Measurements from ENCODE around the gene A4GALT. TPM values are rescaled to one million over a fixed set of nuclear protein-coding genes. Genes with fewer than 3 reads are reported as not detected.
A peak's percentile ranks its signal among the peaks of the same experiment; 100 is the strongest.

The A4GALT gene
- total RNA-seq, 2 experiments from 2014 or later = 0.29 to 0.35 TPM

- POLR2A ChIA-PET = no interaction called here
- no peak for DNase-seq
- Mint-ChIP-seq H3K27me3 (no peaks in the 10 kb centered on the region), H3K9me3 (no peaks in the 10 kb centered on the region), H3K4me1 (no peaks in the 10 kb centered on the region), H3K36me3 (ENCODE audit: low read depth) (no peaks in the 10 kb centered on the region), H3K4me3 (no peak overlapping the region), H3K27ac (no peak overlapping the region)
- CTCF ChIA-PET = interaction anchor here (0.6 kb wide), 1 partner anchor 10 kb away, joined by 3 read pairs; no protein-coding TSS in a partner anchor
These were observed 64.1 kb downstream of the A4GALT start for GRCh38 chr22:42656578-42656977.

DNA sequence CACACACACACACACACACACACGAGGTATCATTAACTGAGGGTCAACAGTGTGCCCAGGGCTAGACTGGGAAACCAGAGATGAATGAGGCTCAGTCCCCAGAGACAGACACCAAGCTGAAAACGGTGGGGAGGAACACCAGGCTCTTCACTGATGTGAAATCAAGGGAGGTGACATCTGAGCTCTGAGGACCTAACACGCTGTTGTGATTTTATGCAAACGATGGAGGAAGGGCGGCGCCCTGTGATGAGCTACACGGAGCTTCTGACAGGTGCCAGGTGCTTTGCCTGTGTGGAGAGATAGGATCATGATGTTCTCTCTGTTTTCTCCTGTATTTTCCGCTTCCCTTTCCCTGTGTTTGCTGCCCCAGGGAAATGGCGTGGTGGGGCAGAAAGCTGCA lies 65.0 kb downstream of the A4GALT start:
- no peaks in the 10 kb centered on the region for H3K9me3 Mint-ChIP-seq
- H3K36me3 Mint-ChIP-seq (ENCODE audit: low read depth) = no peaks in the 10 kb centered on the region
- DNase-seq = no peak
- H3K4me1 Mint-ChIP-seq = no peaks in the 10 kb centered on the region
- H3K27me3 Mint-ChIP-seq = no peaks in the 10 kb centered on the region
- no peak overlapping the region for H3K4me3 Mint-ChIP-seq
- CTCF ChIA-PET = interaction anchor here (0.6 kb wide), 1 partner anchor 9 kb away, joined by 3 read pairs; no protein-coding TSS in a partner anchor
- H3K27ac Mint-ChIP-seq = no peak overlapping the region
- POLR2A ChIA-PET = no interaction called here

- Mint-ChIP-seq H3K27ac (no peak overlapping the region), H3K27me3 (no peaks in the 10 kb centered on the region), H3K36me3 (ENCODE audit: low read depth) (no peaks in the 10 kb centered on the region), H3K9me3 (no peaks in the 10 kb centered on the region), H3K4me1 (peaks cover 2% of the 10 kb centered on the region), H3K4me3 (no peak overlapping the region)
- CTCF ChIA-PET = interaction anchor here (1.1 to 2.2 kb wide), 4 partner anchors 9 to 165 kb away, joined by 3 to 7 read pairs (median 4); no protein-coding TSS in a partner anchor
- no peak for DNase-seq
- POLR2A ChIA-PET = no interaction called here
These were observed 66.1 kb downstream of the A4GALT start for GRCh38 chr22:42654436-42655073.

DNA sequence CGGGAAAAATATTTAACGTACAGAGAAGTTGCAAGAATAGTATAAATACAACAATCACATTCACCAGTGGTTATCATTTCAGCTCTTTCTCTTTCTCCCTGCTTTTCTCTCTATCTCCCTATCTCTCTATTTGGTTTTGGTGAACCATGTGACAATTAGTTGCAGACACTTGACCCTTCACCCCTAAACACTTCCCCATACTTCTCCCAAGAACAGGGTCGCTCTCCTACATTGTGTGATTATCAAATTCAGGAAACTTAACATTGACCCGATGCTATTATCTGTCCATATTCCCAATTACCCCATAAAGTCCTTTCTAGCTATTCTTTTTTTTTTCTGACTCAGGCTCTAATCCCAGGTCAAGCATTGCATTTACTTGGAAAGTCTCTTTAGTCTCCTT lies 66.7 kb downstream of the A4GALT start:
- ChIA-PET CTCF (interaction anchor here (1.1 to 2.2 kb wide), 4 partner anchors 9 to 166 kb away, joined by 3 to 7 read pairs (median 4); no protein-coding TSS in a partner anchor), POLR2A (no interaction called here)
- no peaks in the 10 kb centered on the region for H3K36me3 Mint-ChIP-seq (ENCODE audit: low read depth)
- no peak overlapping the region for H3K27ac Mint-ChIP-seq
- no peak overlapping the region for H3K4me3 Mint-ChIP-seq
- H3K9me3 Mint-ChIP-seq = no peaks in the 10 kb centered on the region
- peaks cover 2% of the 10 kb centered on the region for H3K4me1 Mint-ChIP-seq
- no peaks in the 10 kb centered on the region for H3K27me3 Mint-ChIP-seq
- DNase-seq = no peak

- POLR2A ChIA-PET = no interaction called here
These were observed 69.5 kb downstream of the A4GALT start for GRCh38 chr22:42651134-42651533.

DNA sequence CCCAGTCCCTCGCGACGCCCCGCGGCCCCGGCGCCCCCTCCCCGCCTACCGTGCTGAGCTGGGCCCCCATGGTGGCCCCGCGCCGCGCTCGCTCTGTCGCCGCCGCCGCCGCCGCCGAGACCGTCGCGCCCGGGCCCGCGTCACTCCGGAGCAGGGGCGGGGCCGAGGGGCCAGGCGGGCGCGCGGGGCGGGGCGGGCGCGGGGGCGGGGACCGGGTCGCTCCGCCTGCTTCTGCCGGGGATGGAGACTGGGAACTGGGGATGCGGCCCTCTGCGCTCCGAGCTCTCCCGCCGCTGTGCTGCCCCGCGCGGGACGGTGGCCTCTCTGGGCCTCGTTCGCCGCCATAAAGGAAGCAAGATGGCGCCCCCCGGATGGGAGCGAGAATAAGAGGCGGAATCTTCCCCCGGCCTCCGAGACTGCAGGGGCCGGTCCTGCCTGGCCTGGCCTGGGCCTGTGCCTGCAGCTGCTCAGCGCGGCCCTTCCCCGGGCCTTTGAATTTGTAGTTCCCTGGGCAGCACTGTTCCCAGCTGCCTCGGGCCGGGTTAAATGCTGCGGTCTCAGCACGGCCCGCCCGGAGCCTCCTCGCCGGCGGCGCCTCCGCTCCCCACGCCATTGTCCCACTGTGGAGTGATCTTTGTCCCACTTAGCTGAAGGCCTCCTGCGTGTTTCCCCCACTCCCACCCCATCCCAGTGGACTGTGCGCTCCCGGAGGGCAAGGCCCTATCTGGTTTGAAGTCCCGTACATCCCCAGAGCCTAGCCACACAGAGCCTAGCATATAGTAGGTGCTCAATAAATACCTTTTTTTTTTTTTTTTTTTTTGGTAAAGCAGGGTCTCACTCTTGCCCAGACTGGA lies 71.2 kb downstream of the A4GALT start, which contains the start of gene CYB5R3:
CYB5R3 (minus strand) TSS at position 147 of the 854 bp plus-strand sequence; CDS start at position 70, 77 bp downstream.
- peak; percentile 76 for DNase-seq
- H3K9me3 Mint-ChIP-seq = no peaks in the 10 kb centered on the region
- peak within 1 kb of the TSS; percentile 98 for H3K27ac Mint-ChIP-seq
- ChIA-PET CTCF (interaction anchor here (0.6 to 1.1 kb wide), 3 partner anchors 10 to 204 kb away, joined by 3 read pairs; no protein-coding TSS in a partner anchor), POLR2A (interaction anchor here (1.0 kb wide), 1 partner anchor 34 kb away, joined by 8 read pairs; the partner anchor contains the start of gene POLDIP3)
- no peaks in the 10 kb centered on the region for H3K27me3 Mint-ChIP-seq
- peak within 1 kb of the TSS; percentile 89 for H3K4me3 Mint-ChIP-seq
- peaks cover 2% of the 10 kb centered on the region for H3K36me3 Mint-ChIP-seq (ENCODE audit: low read depth)
- H3K4me1 Mint-ChIP-seq = peaks cover 20% of the 10 kb centered on the region

More at GRCh38 chr22:42651134-42651533, 69.5 kb downstream of the A4GALT start:
- CTCF ChIA-PET = no interaction called here
- Mint-ChIP-seq H3K4me3 (no peak overlapping the region), H3K27ac (no peak overlapping the region), H3K4me1 (peaks cover 16% of the 10 kb centered on the region), H3K36me3 (ENCODE audit: low read depth) (peaks cover 2% of the 10 kb centered on the region), H3K9me3 (no peaks in the 10 kb centered on the region), H3K27me3 (no peaks in the 10 kb centered on the region)
- DNase-seq = no peak

- H3K9me3 Mint-ChIP-seq = no peaks in the 10 kb centered on the region
- peaks cover 24% of the 10 kb centered on the region for H3K4me1 Mint-ChIP-seq
- peak; percentile 60 for DNase-seq
- ChIA-PET CTCF (no interaction called here), POLR2A (interaction anchor here (1.0 kb wide), 1 partner anchor 33 kb away, joined by 8 read pairs; the partner anchor contains the start of gene POLDIP3)
- H3K27ac Mint-ChIP-seq = peak overlapping the region; percentile 98
- H3K27me3 Mint-ChIP-seq = no peaks in the 10 kb centered on the region
- H3K36me3 Mint-ChIP-seq (ENCODE audit: low read depth) = peaks cover 2% of the 10 kb centered on the region
- peak overlapping the region; percentile 89 for H3K4me3 Mint-ChIP-seq
These were observed 72.1 kb downstream of the A4GALT start for GRCh38 chr22:42648368-42649245.

- peaks cover 2% of the 10 kb centered on the region for H3K36me3 Mint-ChIP-seq (ENCODE audit: low read depth)
- peak overlapping the region; percentile 89 for H3K4me3 Mint-ChIP-seq
- DNase-seq = no peak
- no peaks in the 10 kb centered on the region for H3K27me3 Mint-ChIP-seq
- CTCF ChIA-PET = no interaction called here
- peaks cover 24% of the 10 kb centered on the region for H3K4me1 Mint-ChIP-seq
- no peaks in the 10 kb centered on the region for H3K9me3 Mint-ChIP-seq
- peak overlapping the region; percentile 98 for H3K27ac Mint-ChIP-seq
- POLR2A ChIA-PET = no interaction called here
These were observed 72.7 kb downstream of the A4GALT start for GRCh38 chr22:42648017-42648367.

- Mint-ChIP-seq H3K9me3 (no peaks in the 10 kb centered on the region), H3K27me3 (no peaks in the 10 kb centered on the region), H3K36me3 (ENCODE audit: low read depth) (peaks cover 2% of the 10 kb centered on the region), H3K4me1 (peaks cover 24% of the 10 kb centered on the region), H3K4me3 (peak overlapping the region; percentile 89), H3K27ac (peak overlapping the region; percentile 85)
- ChIA-PET CTCF (interaction anchor here (0.7 to 1.7 kb wide), 4 partner anchors 9 to 24 kb away, joined by 3 to 5 read pairs (median 4); no protein-coding TSS in a partner anchor), POLR2A (no interaction called here)
- DNase-seq = no peak
These were observed 73.8 kb downstream of the A4GALT start for GRCh38 chr22:42646569-42647525.

DNA sequence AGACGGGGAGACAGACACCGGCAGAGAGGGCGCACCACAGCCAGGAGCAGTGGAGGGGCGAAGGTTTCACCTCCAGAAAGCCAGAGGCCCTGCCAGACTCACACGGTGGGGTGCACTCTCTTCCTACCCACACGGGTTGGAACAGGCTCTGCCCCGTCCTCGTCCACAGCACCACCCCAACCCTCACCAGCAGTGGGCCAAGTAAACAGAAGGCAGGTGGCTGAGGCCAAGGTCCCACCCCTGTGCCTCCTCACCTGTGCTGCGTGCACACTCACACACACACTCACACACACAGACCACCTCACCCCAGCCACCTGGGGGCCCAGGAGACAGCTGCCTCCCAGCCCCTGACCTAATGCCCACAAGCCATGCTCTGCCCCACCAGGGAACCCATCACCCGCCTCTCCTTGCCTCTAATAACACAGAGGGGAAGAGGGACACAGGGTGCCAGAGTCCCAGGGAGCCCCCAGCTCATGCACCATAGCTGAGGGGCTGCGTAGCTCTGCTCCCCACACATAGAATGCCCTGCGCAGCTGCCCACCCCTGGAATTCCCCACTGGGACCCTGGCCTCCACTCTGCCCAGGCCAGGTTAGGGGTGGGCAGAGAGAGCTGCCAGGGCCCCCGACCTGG lies 74.6 kb downstream of the A4GALT start:
- Mint-ChIP-seq H3K4me3 (no peak overlapping the region), H3K9me3 (no peaks in the 10 kb centered on the region)

DNA sequence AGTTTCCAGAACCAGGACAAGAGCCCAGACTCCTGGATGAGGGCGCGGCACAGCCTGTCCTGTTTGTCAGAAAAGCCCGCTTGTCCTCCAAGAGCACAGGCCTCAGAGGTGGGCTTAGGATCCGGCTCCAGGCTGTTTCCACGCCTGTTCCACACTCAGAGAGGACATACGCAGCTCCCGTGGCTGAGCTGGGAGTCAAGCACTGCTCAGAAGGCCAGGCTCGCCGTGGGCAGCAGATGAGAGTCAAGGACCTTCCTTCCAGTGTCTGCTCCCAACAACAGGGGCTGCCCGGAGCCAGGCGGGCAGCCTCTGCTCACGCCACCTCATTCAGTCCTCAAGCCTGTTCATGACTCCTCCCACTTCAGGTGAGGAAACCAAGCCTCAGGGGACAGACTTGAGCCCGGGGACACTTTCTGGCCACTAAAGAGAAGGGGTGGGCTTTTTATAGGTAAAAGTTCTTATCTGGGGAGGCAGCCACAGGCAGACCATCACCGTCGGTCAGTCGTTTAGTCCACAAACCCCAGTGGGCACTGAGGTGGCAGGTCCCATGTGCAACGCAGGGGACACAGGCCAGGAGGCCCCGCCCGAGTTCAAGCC lies 75.2 kb downstream of the A4GALT start:
- Mint-ChIP-seq H3K4me1 (peaks cover 25% of the 10 kb centered on the region), H3K4me3 (no peak overlapping the region), H3K27me3 (no peaks in the 10 kb centered on the region), H3K9me3 (no peaks in the 10 kb centered on the region), H3K27ac (no peak overlapping the region), H3K36me3 (ENCODE audit: low read depth) (peaks cover 2% of the 10 kb centered on the region)
- no peak for DNase-seq
- CTCF ChIA-PET = interaction anchor here (1.7 kb wide), 1 partner anchor 23 kb away, joined by 5 read pairs; no protein-coding TSS in a partner anchor
- POLR2A ChIA-PET = no interaction called here

More for the DNA sequence above, 74.6 kb downstream of the A4GALT start:
- DNase-seq = no peak
- Mint-ChIP-seq H3K36me3 (ENCODE audit: low read depth) (peaks cover 2% of the 10 kb centered on the region), H3K27ac (no peak overlapping the region), H3K4me1 (peaks cover 24% of the 10 kb centered on the region), H3K27me3 (no peaks in the 10 kb centered on the region)
- POLR2A ChIA-PET = no interaction called here
- CTCF ChIA-PET = interaction anchor here (0.8 to 1.7 kb wide), 3 partner anchors 9 to 24 kb away, joined by 3 to 5 read pairs (median 5); no protein-coding TSS in a partner anchor

Measured in activated CD4-positive, alpha-beta T cell treated with anti-CD3 and anti-CD28 coated beads, Interleukin-2, amount 10 ng/mL, durations not matched to agents 7 days and 5 days (primary cell).